Common myeloid progenitor, CD34-positive (primary cell): ENCODE data around the gene ANKDD1A.

Source experiments
- CTCF ChIA-PET: fragments of 350-600 bp; sonication (Branson Sonifier 250); formaldehyde crosslinking; loops from one replicate; lab custom pipeline; 2021; ENCODE audit warnings: antibody characterized with exemption; lab: Charles Lee
- POLR2A ChIA-PET: fragments of 350-600 bp; sonication (Branson Sonifier 250); formaldehyde crosslinking; loops from one replicate; lab custom pipeline; 2021; ENCODE audit warnings: antibody characterized with exemption; lab: Charles Lee
- DNase-seq, 3 donors: peaks; one replicate each; pipeline versions ENCODE4 v3.0.0 to v3.0.0-alpha.2; 2013
- H3K27ac ChIP-seq, 2 experiments: 1 replicate in 1 of 2; 2 replicates in 1 of 2; pipeline ENCODE4 v1.7.0; 2013; ENCODE audit warnings: inconsistent platforms in 2 of 2, low read length in 2 of 2, mild to moderate bottlenecking in 2 of 2, low read depth in 1 of 2, moderate library complexity in 1 of 2; ENCODE audit not compliant: severe bottlenecking in 2 of 2, insufficient read depth in 1 of 2, poor library complexity in 1 of 2
- H3K27me3 ChIP-seq, 5 experiments: replicated peaks in 2 of 5; 1 replicate in 3 of 5; 2 replicates in 2 of 5; pipeline versions ENCODE4 v1.6.1 to v1.7.0; 2013; ENCODE audit warnings: low read length in 4 of 5, mild to moderate bottlenecking in 2 of 5, moderate library complexity in 2 of 5, inconsistent platforms in 1 of 5; ENCODE audit not compliant: insufficient read depth in 5 of 5, control insufficient read depth in 4 of 5
- H3K36me3 ChIP-seq, 4 experiments: 1 replicate in 2 of 4; 2 replicates in 2 of 4; pipeline versions ENCODE4 v1.6.1 to v1.7.0; 2013; ENCODE audit warnings: low read length in 3 of 4, control low read depth in 1 of 4, mild to moderate bottlenecking in 1 of 4; ENCODE audit not compliant: control insufficient read depth in 4 of 4, insufficient read depth in 4 of 4
- H3K4me1 ChIP-seq, 4 experiments: 1 replicate in 3 of 4; 2 replicates in 1 of 4; pipeline versions ENCODE4 v1.6.1 to v1.7.1; 2013; ENCODE audit warnings: low read length in 3 of 4, mild to moderate bottlenecking in 3 of 4, control low read depth in 1 of 4, inconsistent platforms in 1 of 4, moderate library complexity in 1 of 4; ENCODE audit not compliant: control insufficient read depth in 4 of 4, insufficient read depth in 4 of 4; ENCODE audit errors: control extremely low read depth in 1 of 4
- H3K4me3 ChIP-seq, 7 experiments: 1 replicate in 4 of 7; 2 replicates in 3 of 7; pipeline versions ENCODE4 v1.5.1 to v1.7.0; 2013; ENCODE audit warnings: mild to moderate bottlenecking in 7 of 7, low read length in 6 of 7, moderate library complexity in 6 of 7, inconsistent platforms in 2 of 7, low read depth in 2 of 7, control low read depth in 1 of 7; ENCODE audit not compliant: insufficient read depth in 4 of 7, control insufficient read depth in 1 of 7; ENCODE audit errors: extremely low read depth in 1 of 7
- H3K9me3 ChIP-seq, 5 experiments: 1 replicate in 4 of 5; 2 replicates in 1 of 5; pipeline versions ENCODE4 v1.6.1 to v1.7.1; 2013; ENCODE audit warnings: low read length in 4 of 5, mild to moderate bottlenecking in 2 of 5, inconsistent platforms in 1 of 5, low read depth in 1 of 5, moderate library complexity in 1 of 5; ENCODE audit not compliant: control insufficient read depth in 4 of 5, insufficient read depth in 2 of 5; ENCODE audit errors: control extremely low read depth in 1 of 5
- WGBS: methylation state at CpG from one replicate; pipeline ENCODE4 v1.1.5; 2013; ENCODE audit not compliant: insufficient coverage; 5-methylcytosine and 5-hydroxymethylcytosine counted together

The ANKDD1A gene

GRCh38 chr15:65004993-65005392 is 93.3 kb downstream of the ANKDD1A start:
- CTCF ChIA-PET, result interaction anchor here (1.0 to 1.1 kb wide), 2 partner anchors 9 to 44 kb away, joined by 3 read pairs; no protein-coding TSS in a partner anchor
- H3K9me3 ChIP-seq, result no peaks in the 10 kb centered on the region
- 94% methylated on average over 3 of the region's 3 CpGs for WGBS
- H3K4me3 ChIP-seq, result no peak overlapping the region
- H3K27ac ChIP-seq, result no peak overlapping the region
- POLR2A ChIA-PET, result interaction anchor here (1.0 kb wide), 1 partner anchor 15 kb away, joined by 3 read pairs; the partner anchor contains the start of gene SPG21
- H3K36me3 ChIP-seq, result peaks cover 0 to 12% (median 3%) of the 10 kb centered on the region in 4 experiments
- H3K27me3 ChIP-seq, result no peaks in the 10 kb centered on the region
- no peak for DNase-seq
- peaks cover 0 to 7% (median 0%) of the 10 kb centered on the region in 4 experiments for H3K4me1 ChIP-seq

- no peak for DNase-seq
- Histone ChIP-seq H3K4me3 (no peak overlapping the region), H3K36me3 (peaks cover 0 to 12% (median 2%) of the 10 kb centered on the region in 4 experiments), H3K9me3 (no peaks in the 10 kb centered on the region), H3K27me3 (no peaks in the 10 kb centered on the region), H3K4me1 (peaks cover 0 to 15% (median 3%) of the 10 kb centered on the region in 4 experiments), H3K27ac (no peak overlapping the region)
- POLR2A ChIA-PET, result no interaction called here
- WGBS, result 95% methylated on average over 2 of the region's 3 CpGs
- CTCF ChIA-PET, result no interaction called here
Observed at GRCh38 chr15:65006876-65007275, 95.2 kb downstream of the ANKDD1A start.
